ENCODE results near the gene MLLT6. TPM values are rescaled to one million over a fixed set of nuclear protein-coding genes. Genes with fewer than 3 reads are reported as not detected.

The MLLT6 gene
- total and polyA plus RNA-seq, 2 of the 4 experiments (the other 2 are of a cell fraction): 7.2 to 21.2 TPM

GRCh38 chr17:38729886-38730525 is 24.9 kb downstream of the MLLT6 start, which contains the start of gene CISD3:
TSS of gene CISD3 (plus strand) at chr17:38730341. CDS start at chr17:38730359, 18 bp downstream.
- Histone ChIP-seq H4K5ac (ENCODE audit: low read depth, low read length) (peak within 1 kb of the TSS; percentile 71), H3K27ac (ENCODE audit: insufficient read depth, low read length) (peak within 1 kb of the TSS; percentile 87), H2AK5ac (ENCODE audit: low read depth, low read length) (peak within 1 kb of the TSS; percentile 98), H3K9me1 (ENCODE audit: insufficient read depth, low read length) (0 out of 2 replicates have a peak, but pooled peaks cover 11% of the 10 kb centered on the region), H3K36me3 (ENCODE audit: control insufficient read depth, insufficient read depth, low read length) (peaks cover 24% of the 10 kb centered on the region), H4K20me1 (ENCODE audit: insufficient read depth, low read length) (peaks cover 26% of the 10 kb centered on the region), H3K23ac (ENCODE audit: low read depth, low read length) (peak within 1 kb of the TSS; percentile 98), H2AK9ac (replicated peaks; ENCODE audit: low read depth, low read length, poor library complexity) (peak within 1 kb of the TSS; percentile 99), H3K14ac (replicated peaks; ENCODE audit: low read depth, low read length) (peak within 1 kb of the TSS; percentile 98), H3K4ac (ENCODE audit: low read depth, low read length) (peak within 1 kb of the TSS; percentile 95), H3K56ac (ENCODE audit: extremely low read depth, insufficient read depth, low read length) (peak within 1 kb of the TSS; percentile 93), H2BK15ac (ENCODE audit: low read depth, low read length) (peak within 1 kb of the TSS; percentile 3; the same call in 1 of the 3 replicates), H3K4me2 (ENCODE audit: low read depth, low read length) (peak within 1 kb of the TSS; percentile 97), H4K91ac (ENCODE audit: insufficient read depth, low read depth, low read length) (peak within 1 kb of the TSS; percentile 91), H3K4me1 (ENCODE audit: control insufficient read depth, insufficient read depth, low read length) (peaks cover 12% of the 10 kb centered on the region), H4K8ac (ENCODE audit: low read depth in 2 of 2, low read length in 2 of 2) (peak within 1 kb of the TSS; percentile 82 to 97), H3K18ac (ENCODE audit: low read depth, low read length) (peak within 1 kb of the TSS; percentile 80), H2BK20ac (ENCODE audit: low read depth, low read length) (no peak within 1 kb of the TSS), H2BK5ac (ENCODE audit: low read depth, low read length, poor library complexity, severe bottlenecking) (peak within 1 kb of the TSS; percentile 78), H2BK120ac (ENCODE audit: low read depth, low read length) (peak within 1 kb of the TSS; percentile 13; the same call in 1 of the 2 replicates), H3K79me1 (ENCODE audit: low read depth in 1 of 2, low read length in 2 of 2) (peaks cover 11 to 54% of the 10 kb centered on the region in 2 experiments; a peak in 3 of 4 replicates), H3K4me3 (ENCODE audit: insufficient read depth, low read depth, low read length) (peak within 1 kb of the TSS; percentile 86), H3K9ac (ENCODE audit: low read depth, low read length) (peak within 1 kb of the TSS; percentile 97), H3K27me3 (ENCODE audit: control insufficient read depth, insufficient read depth, low read length) (no peaks in the 10 kb centered on the region), H3K9me3 (ENCODE audit: control insufficient read depth, insufficient read depth, low read length) (no peaks in the 10 kb centered on the region), H2AFZ (replicated peaks; ENCODE audit: low read length, poor library complexity) (peak within 1 kb of the TSS; percentile 100)
- DNase-seq (peak; percentile 76), ATAC-seq (ENCODE audit: low read depth) (peak; percentile 96)
- BruUV-seq (replicated peaks): no TSS peak
- in situ Hi-C loops (cut with MboI; ENCODE audit: low sequenced_read_pairs): loop anchor here (5.0 kb wide), 1 partner anchor 53 kb away; no protein-coding TSS in a partner anchor
- TF ChIP-seq MAZ (IDR thresholded peaks at IDR 0.05; ENCODE audit: borderline replicate concordance, low read depth, low read length) (peak; percentile 75; the same call in 1 of the 2 replicates), SMC3 (IDR thresholded peaks at IDR 0.05; ENCODE audit: low read depth, low read length) (peak; percentile 49), BHLHE40 (IDR thresholded peaks at IDR 0.05; ENCODE audit: low read depth, low read length) (peak; percentile 55; the same call in 1 of the 2 replicates), CTCF (conservative IDR thresholded peaks at IDR 0.05; ENCODE audit: low read depth, low read length) (peak; percentile 82), CHD1 (IDR thresholded peaks at IDR 0.05; ENCODE audit: low read depth, low read length) (no peak), RAD21 (IDR thresholded peaks at IDR 0.05; ENCODE audit: low read length) (peak; percentile 39), POLR2A (IDR thresholded peaks at IDR 0.05; ENCODE audit: low read depth, low read length) (no peak)
- CTCF ChIA-PET: interaction anchor here (0.5 to 1.8 kb wide), 2 partner anchors 52 to 245 kb away, joined by 3 to 4 read pairs; no protein-coding TSS in a partner anchor
- 4% methylated on average over 42 of the region's 92 CpGs; no CpG with 5 or more reads in 1 of the 2 experiments for WGBS, 2 experiments (ENCODE audit: extremely low coverage in 2 of 2, insufficient read length in 1 of 2)
- intact Hi-C loops (cut with micrococcal nuclease): no loop called here
- dilution Hi-C loops (cut with HindIII; ENCODE audit: low sequenced_read_pairs, unreplicated experiment): no loop called here
- POLR2A ChIA-PET (ENCODE audit: unreplicated experiment): no interaction called here
